Osteocyte (in vitro differentiated cells): ENCODE measurements around the gene SHE. TPM values are rescaled to one million over a fixed set of nuclear protein-coding genes. Genes with fewer than 3 reads are reported as not detected.
"Not testable (repeated sequence)": the region's sequence is repeated elsewhere in the genome, so short reads cannot be mapped to it uniquely, and the experiment has no call there.

Experiments used
- DNase-seq: peaks from one replicate; pipeline ENCODE4 v3.0.0; 2021; ENCODE audit warnings: mixed read lengths; ENCODE audit not compliant: unreplicated experiment; ENCODE audit errors: extremely low spot score
- H3K27ac Mint-ChIP-seq: one replicate; pipeline ENCODE4 v1.8.0; 2021; ENCODE audit warnings: mild to moderate bottlenecking, mixed read lengths; ENCODE audit not compliant: unreplicated experiment
- H3K27me3 Mint-ChIP-seq: one replicate; pipeline ENCODE4 v1.8.0; 2021; ENCODE audit warnings: mixed read lengths; ENCODE audit not compliant: unreplicated experiment
- H3K36me3 Mint-ChIP-seq: one replicate; pipeline ENCODE4 v1.8.0; 2021; ENCODE audit warnings: mixed read lengths; ENCODE audit not compliant: unreplicated experiment
- H3K4me1 Mint-ChIP-seq: one replicate; pipeline ENCODE4 v1.8.0; 2021; ENCODE audit warnings: mixed read lengths; ENCODE audit not compliant: unreplicated experiment
- H3K4me3 Mint-ChIP-seq: one replicate; pipeline ENCODE4 v1.8.0; 2021; ENCODE audit warnings: mild to moderate bottlenecking, moderate library complexity, mixed read lengths; ENCODE audit not compliant: unreplicated experiment
- H3K9me3 Mint-ChIP-seq: one replicate; pipeline ENCODE4 v1.8.0; 2021; ENCODE audit warnings: mixed read lengths; ENCODE audit not compliant: unreplicated experiment
- total RNA-seq: library from RNA; stranded (reverse); gene quantifications from 2 replicates; pipeline ENCODE4 v1.2.1, GENCODE V29; 2021
- TF ChIP-seq, protein P1 (sequence below): fragments of 200-600 bp; sonication (generic); IDR thresholded peaks from 2 replicates; pipeline ENCODE4 v1.5.0; 2021; ENCODE audit warnings: antibody characterized with exemption, mild to moderate bottlenecking, moderate library complexity

Gene SHE
- total RNA-seq, 1 donor from 2014 or later, result not detected

DNA sequence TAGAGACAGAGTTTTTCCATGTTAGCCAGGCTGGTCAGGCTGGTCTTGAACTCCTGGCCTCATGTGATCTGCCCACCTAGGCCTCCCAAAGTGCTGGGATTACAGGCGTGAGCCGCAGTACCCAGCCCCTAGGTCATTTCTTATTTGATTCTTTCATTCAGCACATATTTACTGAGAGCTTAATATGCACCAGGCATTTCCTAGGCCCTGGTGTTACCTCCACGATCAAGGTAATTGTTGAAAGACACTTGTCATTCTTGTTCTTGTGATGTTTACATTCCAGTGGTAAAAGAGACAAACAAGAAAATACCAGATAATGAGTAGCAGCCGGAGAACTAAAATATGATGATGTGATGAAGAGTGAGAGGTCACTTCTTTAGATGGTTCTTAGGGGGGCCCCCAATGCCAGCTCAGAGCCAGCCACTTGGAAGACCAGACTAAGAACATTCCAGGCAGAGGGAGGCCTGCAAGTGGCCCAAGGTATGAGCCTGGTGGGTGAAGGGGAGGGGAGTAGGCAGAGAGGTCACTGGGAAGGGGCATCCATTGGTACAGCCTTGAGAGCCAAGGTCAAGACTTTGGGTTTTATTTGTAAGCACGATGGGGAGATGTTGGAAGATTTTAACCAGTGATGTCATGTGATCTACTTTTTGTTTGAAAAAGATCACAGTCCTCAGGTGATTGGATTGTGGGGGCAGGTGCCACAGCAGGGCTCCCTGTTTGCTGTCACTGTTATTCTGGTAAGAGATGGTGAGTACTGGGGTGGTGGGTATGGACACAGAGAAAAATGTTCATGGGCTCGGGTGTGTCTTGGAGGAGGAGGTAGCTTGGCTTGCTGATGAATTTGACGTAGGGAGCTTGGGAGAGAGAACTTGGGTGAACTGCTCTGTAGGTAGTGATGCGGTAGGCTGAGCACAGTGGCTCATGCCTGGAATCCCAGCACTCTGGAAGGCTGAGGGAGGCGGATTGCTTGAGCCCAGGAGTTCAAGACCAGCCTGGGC is 37.6 kb upstream of the SHE start:
- TF ChIP-seq, protein P1, sequence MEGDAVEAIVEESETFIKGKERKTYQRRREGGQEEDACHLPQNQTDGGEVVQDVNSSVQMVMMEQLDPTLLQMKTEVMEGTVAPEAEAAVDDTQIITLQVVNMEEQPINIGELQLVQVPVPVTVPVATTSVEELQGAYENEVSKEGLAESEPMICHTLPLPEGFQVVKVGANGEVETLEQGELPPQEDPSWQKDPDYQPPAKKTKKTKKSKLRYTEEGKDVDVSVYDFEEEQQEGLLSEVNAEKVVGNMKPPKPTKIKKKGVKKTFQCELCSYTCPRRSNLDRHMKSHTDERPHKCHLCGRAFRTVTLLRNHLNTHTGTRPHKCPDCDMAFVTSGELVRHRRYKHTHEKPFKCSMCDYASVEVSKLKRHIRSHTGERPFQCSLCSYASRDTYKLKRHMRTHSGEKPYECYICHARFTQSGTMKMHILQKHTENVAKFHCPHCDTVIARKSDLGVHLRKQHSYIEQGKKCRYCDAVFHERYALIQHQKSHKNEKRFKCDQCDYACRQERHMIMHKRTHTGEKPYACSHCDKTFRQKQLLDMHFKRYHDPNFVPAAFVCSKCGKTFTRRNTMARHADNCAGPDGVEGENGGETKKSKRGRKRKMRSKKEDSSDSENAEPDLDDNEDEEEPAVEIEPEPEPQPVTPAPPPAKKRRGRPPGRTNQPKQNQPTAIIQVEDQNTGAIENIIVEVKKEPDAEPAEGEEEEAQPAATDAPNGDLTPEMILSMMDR, result no peak
- Mint-ChIP-seq H3K36me3 (peaks cover 3% of the 10 kb centered on the region), H3K27me3 (peaks cover 54% of the 10 kb centered on the region), H3K4me1 (no peaks in the 10 kb centered on the region), H3K4me3 (no peak overlapping the region), H3K9me3 (peaks cover 4% of the 10 kb centered on the region), H3K27ac (no peak overlapping the region)
- DNase-seq, result no peak

DNA sequence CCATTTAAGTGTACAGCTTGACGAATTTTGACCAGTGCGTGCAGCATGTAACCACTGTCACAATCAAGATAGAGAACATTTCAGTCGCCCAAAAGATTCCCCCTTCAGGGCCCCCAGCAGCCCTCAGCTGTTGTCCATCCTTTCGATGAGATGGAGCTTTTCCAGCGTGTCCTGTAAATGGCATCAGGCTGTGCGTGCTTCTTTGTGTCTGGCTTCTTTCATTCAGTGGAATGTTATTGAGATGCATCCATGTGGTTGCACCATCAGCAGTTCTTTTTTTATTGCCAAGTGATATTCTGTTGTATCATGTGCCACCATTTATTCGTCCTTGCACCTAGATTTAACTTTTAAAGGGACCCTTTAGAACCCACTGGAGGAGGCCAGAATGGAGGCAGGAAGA is 34.4 kb upstream of the SHE start:
- TF ChIP-seq, protein P1, result no peak
- Mint-ChIP-seq H3K9me3 (peaks cover 4% of the 10 kb centered on the region), H3K36me3 (peaks cover 3% of the 10 kb centered on the region), H3K27ac (no peak overlapping the region), H3K4me1 (no peaks in the 10 kb centered on the region), H3K27me3 (peaks cover 55% of the 10 kb centered on the region), H3K4me3 (no peak overlapping the region)
- DNase-seq, result no peak

- peaks cover 4% of the 10 kb centered on the region for H3K9me3 Mint-ChIP-seq
- no peak overlapping the region for H3K27ac Mint-ChIP-seq
- DNase-seq, result no peak
- no peaks in the 10 kb centered on the region for H3K4me1 Mint-ChIP-seq
- TF ChIP-seq, protein P1, result peak; percentile 53
- peaks cover 3% of the 10 kb centered on the region for H3K36me3 Mint-ChIP-seq
- peaks cover 38% of the 10 kb centered on the region for H3K27me3 Mint-ChIP-seq
- no peak overlapping the region for H3K4me3 Mint-ChIP-seq
Measured at GRCh38 chr1:154533952-154534844, 32.0 kb upstream of the SHE start.

DNA sequence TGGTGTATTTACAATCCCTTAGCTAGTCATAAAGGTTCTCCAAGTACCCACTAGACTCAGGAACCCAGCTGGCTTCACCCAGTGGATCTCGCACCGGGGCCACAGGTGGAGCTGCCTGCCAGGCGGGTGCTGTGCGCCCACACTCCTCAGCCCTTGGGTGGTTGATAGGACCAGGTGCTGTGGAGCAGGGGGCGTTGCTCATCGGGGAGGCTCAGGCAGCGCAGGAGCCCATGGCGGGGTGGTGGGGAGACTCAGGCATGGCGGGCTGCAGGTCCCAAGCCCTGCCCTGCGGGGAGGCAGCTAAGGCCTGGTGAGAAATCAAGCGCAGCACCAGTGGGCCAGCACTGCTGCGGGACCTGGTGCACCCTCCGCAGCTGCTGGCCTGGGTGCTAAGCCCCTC is 29.7 kb upstream of the SHE start:
- H3K9me3 Mint-ChIP-seq, H3K27ac Mint-ChIP-seq, H3K36me3 Mint-ChIP-seq, H3K4me1 Mint-ChIP-seq, DNase-seq, H3K4me3 Mint-ChIP-seq: not testable (repeated sequence)
- H3K27me3 Mint-ChIP-seq, result peaks cover 33% of the 10 kb centered on the region

- no peaks in the 10 kb centered on the region for H3K9me3 Mint-ChIP-seq
- TF ChIP-seq, protein P1, result no peak
- no peaks in the 10 kb centered on the region for H3K36me3 Mint-ChIP-seq
- no peaks in the 10 kb centered on the region for H3K4me1 Mint-ChIP-seq
- H3K4me3 Mint-ChIP-seq, result no peak overlapping the region
- H3K27me3 Mint-ChIP-seq, result peaks cover 24% of the 10 kb centered on the region
- no peak for DNase-seq
- no peak overlapping the region for H3K27ac Mint-ChIP-seq
Measured at GRCh38 chr1:154529308-154529707, 27.1 kb upstream of the SHE start.
